ENCODE measurements around the gene FAM227B.

GRCh38 chr15:49297584-49297983, 323.0 kb downstream of the FAM227B start:
- TF ChIP-seq CTCF (conservative IDR thresholded peaks at IDR 0.05; ENCODE audit: low read depth, low read length) (no peak), EZH2 (IDR thresholded peaks at IDR 0.05; ENCODE audit: low read length, unreplicated experiment) (no peak)
